GM18870 (cell line): Measurements from ENCODE around the gene AHCTF1.

Source experiments
- ATAC-seq: cut with Tn5 transposase; IDR thresholded peaks from one replicate; pipeline ENCODE4 v1.9.1; 2021; ENCODE audit warnings: moderate library complexity; ENCODE audit not compliant: unreplicated experiment

The AHCTF1 gene, protein sequence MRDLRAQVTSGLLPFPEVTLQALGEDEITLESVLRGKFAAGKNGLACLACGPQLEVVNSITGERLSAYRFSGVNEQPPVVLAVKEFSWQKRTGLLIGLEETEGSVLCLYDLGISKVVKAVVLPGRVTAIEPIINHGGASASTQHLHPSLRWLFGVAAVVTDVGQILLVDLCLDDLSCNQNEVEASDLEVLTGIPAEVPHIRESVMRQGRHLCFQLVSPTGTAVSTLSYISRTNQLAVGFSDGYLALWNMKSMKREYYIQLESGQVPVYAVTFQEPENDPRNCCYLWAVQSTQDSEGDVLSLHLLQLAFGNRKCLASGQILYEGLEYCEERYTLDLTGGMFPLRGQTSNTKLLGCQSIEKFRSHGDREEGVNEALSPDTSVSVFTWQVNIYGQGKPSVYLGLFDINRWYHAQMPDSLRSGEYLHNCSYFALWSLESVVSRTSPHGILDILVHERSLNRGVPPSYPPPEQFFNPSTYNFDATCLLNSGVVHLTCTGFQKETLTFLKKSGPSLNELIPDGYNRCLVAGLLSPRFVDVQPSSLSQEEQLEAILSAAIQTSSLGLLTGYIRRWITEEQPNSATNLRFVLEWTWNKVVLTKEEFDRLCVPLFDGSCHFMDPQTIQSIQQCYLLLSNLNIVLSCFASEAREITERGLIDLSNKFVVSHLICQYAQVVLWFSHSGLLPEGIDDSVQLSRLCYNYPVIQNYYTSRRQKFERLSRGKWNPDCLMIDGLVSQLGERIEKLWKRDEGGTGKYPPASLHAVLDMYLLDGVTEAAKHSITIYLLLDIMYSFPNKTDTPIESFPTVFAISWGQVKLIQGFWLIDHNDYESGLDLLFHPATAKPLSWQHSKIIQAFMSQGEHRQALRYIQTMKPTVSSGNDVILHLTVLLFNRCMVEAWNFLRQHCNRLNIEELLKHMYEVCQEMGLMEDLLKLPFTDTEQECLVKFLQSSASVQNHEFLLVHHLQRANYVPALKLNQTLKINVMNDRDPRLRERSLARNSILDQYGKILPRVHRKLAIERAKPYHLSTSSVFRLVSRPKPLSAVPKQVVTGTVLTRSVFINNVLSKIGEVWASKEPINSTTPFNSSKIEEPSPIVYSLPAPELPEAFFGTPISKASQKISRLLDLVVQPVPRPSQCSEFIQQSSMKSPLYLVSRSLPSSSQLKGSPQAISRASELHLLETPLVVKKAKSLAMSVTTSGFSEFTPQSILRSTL (N-terminal part only)

GRCh38 chr1:246931549-246932365, at the start of gene AHCTF1:
TSS of gene AHCTF1 (minus strand) at chr1:246931948. CDS start at chr1:246918370, 13,578 bp downstream.
- peak; percentile 92 for ATAC-seq

DNA sequence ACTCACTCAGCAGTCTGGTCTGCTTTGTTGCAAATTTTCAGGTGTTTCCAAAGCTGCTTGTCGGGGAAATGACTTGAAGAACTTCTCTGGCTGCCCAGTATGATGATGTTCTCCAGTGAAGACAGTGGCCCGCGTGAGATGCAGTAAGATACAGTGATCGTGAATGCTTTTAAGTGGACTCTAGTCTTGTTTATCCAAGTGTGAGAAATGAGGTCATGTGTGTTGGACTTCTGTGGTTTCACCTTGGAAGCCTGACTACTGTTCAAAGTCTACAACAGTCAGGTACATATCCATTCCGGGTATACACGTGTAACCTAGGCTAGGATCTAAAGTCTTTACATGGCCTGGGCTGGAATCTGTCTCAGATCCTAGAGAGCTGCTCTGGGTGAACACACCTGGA, 47.0 kb upstream of the AHCTF1 start:
- ATAC-seq = no peak

GRCh38 chr1:246978281-246978680, 46.5 kb upstream of the AHCTF1 start:
- ATAC-seq = no peak

GRCh38 chr1:246971969-246972368, 40.2 kb upstream of the AHCTF1 start:
- no peak for ATAC-seq

DNA sequence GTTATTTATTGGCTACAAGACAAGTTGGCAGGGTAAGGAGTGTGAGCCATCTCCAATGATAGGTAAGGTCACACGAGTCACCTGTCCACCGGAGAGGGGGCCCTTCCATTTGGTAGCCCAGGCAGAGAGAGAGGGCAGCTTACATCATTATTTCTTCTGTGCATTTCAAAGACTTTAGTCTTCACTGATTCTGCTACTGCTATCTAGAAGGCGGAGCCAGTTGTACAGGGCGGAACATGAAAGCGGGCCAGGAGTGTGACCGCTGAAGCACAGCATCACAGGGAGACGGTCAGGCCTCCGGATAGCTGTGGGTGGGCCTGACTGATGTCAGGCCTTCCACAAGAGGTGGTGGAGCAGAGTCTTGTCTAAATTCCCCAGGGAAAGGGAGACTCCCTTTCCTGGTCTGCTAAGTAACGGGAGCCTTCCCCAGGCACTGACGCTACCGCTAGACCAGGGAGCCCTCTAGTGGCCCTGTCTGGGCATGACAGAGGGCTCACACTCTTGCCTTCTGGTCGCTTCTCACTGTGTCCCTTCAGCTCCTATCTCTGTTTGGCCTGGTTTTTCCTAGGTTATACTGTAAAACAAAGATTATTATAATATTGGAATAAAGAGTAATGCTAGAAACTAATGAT, 39.5 kb upstream of the AHCTF1 start:
- ATAC-seq = no peak

DNA sequence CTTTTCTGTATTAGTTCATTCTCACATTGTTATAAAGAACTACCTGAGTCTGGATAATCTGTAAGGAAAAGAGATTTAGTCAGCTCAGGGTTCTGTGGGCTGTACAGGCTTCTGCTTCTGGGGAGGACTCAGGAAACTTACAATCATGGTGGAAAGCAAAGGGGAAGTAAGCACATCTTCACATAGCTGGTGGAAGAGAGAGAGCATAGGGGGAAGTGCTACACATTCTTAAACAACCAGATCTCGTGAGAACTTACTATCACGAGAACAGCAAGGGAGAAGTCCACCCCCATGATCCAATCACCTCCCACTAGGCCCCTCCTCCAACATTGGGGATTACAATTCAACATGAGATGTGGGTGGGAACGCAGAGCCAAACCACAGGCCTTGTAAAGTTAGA, 37.9 kb upstream of the AHCTF1 start:
- ATAC-seq = no peak

GRCh38 chr1:246966502-246966901, 34.8 kb upstream of the AHCTF1 start:
- no peak for ATAC-seq

GRCh38 chr1:246959944-246960693, 28.4 kb upstream of the AHCTF1 start:
- no peak for ATAC-seq

DNA sequence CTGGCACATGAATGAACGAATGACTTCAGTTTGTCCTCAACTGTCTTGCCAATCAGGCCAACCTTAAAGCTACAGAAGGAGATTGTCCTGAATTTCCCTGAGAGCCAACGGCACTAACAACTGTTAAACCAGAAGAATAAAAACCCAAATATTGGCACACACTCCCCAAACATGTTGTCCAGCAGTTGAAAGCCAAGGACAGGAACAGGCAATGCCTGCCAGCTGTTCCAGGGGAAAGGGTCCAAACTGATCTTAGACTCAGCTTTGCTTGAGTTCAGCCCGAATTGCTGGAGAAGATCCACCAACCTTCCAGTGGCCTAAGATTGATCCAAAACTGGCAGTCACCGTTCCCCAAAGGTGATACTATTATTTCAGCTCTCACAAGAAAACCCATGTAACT, 22.4 kb upstream of the AHCTF1 start:
- ATAC-seq = no peak

GRCh38 chr1:246951413-246951812, 19.7 kb upstream of the AHCTF1 start:
- ATAC-seq = no peak

DNA sequence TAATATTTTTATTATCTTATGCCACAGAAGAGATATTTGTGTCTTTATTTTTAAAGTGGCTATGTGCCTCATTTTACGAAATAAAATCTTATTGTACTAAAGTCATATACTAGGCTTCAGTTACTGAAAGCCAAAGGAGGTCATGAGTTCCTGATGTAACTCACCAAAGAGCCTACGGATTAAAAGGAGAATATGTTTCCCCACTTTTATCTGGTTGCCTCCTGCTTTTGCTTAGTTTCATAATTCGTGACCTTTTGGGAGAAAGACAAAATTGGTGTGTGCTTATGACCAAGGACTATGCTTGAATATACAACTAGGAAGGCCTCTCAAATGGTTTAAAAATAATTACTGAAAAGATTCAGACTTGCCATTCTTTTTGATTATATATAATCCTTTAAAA, 18.2 kb upstream of the AHCTF1 start:
- no peak for ATAC-seq

GRCh38 chr1:246947255-246947654, 15.5 kb upstream of the AHCTF1 start:
- ATAC-seq = no peak

DNA sequence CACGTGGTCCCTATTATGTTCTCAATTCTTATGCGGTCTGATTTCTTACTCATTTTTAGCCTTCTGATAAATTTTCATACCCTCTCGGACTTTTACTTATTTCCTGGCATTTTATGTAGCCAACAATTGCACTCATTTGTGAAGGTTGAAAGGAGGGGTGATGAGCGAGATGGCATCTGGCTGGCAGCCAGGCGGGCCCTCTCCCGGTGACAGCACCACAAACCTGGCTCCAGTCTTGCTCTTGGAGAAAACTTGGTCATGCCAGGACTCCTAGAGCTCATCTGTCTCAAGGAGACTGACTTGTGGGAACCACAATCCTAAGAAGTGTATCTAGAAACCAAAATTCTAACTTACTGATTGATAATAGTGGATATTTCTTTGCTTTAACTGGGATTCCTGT, 14.6 kb upstream of the AHCTF1 start:
- ATAC-seq = no peak

DNA sequence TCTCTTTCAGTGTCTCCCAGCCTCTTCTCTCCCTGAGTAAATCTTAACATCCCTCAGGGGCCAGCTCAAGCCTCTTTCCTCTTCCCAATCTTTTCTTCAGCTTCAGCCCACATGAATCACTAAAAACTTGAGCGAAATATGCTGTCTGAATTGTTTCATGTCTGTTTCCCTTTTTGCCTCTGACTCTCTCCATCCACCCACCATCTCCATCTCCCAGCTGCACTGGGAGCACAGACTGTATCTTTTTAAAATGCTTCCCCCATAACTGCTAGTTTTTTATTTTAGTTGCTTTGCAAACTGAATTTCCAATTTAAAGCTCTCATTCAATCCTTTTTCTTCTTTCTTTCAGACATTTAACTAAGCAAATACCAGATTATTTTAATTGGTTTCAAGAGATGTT, 3.0 kb upstream of the AHCTF1 start:
- no peak for ATAC-seq

DNA sequence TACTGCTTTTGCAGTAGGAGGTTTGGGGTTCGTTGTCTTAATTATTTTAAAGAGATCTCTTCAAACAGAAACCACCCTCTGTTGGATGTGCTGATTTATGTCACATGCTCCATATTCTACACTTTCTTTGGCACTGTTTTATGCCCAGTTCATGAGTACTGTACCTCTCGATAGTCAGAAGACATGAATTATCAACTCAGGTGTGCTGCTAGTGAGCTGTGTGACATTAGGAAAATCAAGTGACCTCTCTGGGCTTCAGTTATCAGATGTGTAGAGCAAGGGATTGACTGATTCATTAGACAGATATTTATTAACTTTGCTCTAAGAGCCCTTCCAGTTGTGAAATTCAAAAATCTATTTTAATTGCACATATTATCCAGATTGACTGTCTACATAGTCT, 2.1 kb upstream of the AHCTF1 start:
- ATAC-seq = no peak

DNA sequence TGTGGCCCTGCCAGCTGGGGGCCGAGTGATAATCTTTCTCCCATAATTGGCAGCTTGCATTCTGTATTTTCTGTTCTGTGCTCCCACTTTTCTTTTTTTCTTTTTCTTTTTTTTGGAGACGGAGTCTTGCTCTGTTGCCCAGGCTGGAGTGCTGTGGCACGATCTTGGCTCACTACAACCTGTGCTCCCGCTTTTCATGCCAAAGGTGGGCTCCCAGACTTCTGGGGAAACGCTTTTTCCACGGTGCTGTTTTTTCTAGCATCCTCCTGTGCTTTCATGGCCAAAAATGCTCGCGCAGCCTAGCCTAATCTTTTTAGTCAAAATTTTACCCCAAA, 585 bp upstream of the AHCTF1 start:
- no peak for ATAC-seq

DNA sequence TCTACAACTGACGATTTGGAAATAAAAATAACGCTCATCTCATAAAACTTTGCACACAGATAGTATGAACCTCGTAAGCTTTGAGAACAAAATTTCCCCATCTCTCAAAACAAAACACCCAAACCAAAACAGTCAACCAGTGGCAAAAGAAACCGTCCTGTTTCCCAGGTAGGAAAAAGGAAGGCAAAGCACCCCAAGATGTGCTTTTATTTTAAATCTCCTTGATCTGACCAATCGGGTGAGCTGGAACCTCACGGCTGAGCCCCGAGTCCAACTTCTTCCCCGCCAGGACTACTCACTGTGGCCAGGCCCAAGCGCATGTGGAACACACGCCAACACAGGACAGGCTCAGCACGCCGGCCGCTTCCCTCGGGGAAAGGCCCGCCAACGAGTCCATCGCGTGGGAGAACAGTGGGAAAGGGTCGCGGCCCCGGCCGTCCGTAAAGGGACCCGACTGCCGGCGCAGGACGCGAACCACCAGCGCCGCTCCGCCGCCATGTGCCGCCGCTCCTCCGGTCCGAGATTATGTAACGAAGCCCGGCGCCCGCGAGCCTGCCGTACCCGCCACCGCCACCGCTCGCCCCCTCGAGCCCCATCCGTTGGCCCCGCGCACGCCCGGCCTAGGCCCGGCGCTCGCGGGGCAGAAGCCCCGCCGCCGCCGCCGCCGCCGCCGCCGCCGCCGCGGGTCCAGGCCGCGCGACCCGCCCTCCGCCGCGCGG, 759 bp downstream of the AHCTF1 start:
- ATAC-seq = peak; percentile 21

DNA sequence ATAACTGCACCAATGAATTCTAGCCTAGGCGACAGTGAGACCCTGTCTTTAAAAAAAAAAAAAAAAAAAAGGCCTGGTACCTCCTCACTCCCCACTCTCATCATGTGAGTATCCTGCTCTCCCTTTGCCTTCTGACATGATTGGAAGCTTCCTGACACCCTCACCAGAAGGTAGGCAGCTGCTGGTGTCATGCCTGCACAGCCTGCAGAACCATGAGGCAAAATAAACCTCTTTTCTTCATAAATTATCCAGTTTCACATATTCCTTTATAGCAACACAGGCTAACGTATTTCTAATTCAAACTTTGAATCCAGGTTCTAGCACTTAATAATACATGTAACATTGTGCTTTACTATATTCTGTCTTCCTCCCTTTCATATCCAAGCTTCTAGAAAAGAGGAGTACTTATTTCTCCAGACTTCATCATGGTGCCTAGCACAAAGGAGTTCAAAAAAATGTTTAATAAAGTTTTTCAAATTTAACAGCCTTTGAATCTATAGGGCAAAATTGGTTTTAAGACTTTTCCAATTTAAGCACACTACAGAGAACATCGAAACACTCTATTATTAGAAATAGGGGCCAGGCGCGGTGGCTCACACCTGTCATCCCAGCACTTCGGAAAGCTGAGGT, 5.6 kb downstream of the AHCTF1 start:
- no peak for ATAC-seq
